ENCODE results near the gene TEX53.

The TEX53 gene

DNA sequence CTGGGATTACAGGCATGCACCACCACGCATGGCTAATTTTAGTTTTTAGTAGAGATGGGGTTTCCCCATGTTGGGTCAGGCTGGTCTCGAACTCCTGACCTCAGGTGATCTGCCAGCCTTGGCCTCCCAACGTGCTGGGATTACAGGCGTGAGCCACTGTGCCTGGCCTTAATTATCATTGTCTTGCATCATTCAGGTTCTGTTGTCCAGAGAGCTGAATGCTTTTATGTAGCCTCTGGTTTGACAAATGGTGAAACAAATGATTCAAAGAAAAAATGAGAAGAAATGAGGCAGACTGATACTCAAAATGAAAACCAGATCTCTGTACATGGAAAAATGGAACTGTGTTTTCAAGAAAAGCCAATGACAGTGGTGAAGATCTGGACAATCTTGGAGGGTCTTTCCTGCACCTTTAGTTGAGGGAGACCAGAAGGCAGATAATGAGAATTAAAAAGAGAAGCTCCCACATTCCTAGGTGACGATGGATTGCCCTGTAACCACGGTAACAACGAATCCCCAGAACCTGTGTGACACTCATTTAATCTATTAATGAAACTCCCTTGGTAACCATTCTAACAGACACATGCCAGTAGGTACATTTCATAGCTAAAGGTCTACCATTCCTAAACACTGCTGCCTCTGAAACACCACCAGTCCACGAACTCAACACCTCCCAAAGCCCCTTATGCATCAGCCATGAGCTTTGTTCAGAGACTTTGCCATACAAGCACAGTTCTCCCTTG, 22.8 kb upstream of the TEX53 start:
- no peak for DNase-seq (ENCODE audit: low read depth in 2 of 2)

DNA sequence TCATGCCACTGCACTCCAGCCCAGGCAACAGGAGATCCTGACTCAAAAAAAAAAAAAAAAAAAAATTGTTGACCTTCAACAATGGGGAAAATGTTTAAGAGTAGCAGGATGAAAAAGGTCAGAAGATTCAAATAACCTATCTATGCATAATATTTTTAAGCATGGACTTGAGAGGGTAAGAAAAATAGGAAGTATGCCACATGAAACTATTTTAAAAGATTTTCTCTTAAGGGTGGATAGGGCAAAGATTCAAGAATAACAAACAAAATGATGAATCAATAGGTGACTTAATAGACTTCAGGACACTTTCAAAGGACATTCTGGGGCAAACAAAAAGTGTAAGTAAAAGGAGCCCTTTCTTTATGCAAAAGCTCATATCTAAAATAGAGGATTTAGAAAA, 21.2 kb upstream of the TEX53 start:
- DNase-seq (ENCODE audit: low read depth in 2 of 2), result no peak

DNA sequence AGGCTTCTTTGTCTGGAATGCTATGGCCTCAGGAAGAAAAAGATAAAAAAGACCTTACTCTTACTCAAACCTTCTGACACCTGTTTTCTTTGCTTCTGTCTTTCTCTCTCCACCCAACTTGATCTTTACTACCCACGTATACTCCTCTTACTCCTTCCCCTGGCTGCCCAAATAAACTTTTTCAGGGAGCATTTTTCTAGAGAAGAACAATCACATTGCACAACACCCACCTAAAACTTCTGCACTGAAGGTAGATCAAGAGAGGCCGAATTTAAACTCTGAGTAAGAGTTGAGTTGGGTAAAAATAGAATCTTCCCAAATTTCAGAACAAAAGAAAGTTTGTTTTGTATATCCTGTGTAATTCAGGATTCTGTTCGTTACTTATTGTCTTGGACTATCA, 20.5 kb upstream of the TEX53 start:
- no peak for DNase-seq (ENCODE audit: low read depth in 2 of 2)

DNA sequence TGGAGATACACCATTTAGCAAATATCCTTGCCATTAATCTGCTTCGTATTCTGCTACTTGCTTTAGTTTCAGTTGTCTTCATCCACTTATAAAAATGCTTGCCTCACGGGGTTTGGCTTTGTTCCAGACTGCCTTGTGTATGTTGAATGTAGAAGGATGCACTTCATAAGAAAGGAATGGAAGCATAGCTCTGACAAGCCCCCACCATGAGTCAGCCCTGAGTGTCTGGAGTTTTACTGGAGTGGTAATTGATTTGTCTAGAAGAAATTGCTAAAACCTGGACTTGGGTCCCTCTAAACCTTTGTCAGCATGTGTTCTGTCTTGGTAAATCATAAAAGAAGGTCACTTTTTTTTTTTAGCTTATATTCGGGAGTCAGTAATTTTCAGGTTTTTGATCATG, 19.8 kb upstream of the TEX53 start:
- no peak for DNase-seq (ENCODE audit: low read depth in 2 of 2)

DNA sequence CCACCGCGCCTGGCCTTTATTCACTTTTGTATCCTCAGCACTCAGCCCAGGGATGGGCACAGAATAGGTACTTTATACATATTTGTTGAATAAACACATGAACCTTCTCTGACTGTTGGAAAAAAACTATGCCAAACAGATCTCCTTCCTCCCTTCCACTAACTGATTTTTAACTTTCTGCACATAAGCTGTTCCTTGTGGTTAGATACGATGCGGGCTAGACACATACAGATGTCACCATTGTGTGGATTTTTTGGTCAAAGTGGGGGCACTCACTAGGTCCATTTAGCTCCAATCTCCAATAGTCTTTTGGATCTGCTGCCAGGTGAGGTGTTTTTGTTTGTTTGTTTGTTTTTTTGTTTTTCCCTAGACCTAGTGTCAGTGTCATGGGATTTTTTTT, 19.3 kb upstream of the TEX53 start:
- DNase-seq (ENCODE audit: low read depth in 2 of 2), result no peak

DNA sequence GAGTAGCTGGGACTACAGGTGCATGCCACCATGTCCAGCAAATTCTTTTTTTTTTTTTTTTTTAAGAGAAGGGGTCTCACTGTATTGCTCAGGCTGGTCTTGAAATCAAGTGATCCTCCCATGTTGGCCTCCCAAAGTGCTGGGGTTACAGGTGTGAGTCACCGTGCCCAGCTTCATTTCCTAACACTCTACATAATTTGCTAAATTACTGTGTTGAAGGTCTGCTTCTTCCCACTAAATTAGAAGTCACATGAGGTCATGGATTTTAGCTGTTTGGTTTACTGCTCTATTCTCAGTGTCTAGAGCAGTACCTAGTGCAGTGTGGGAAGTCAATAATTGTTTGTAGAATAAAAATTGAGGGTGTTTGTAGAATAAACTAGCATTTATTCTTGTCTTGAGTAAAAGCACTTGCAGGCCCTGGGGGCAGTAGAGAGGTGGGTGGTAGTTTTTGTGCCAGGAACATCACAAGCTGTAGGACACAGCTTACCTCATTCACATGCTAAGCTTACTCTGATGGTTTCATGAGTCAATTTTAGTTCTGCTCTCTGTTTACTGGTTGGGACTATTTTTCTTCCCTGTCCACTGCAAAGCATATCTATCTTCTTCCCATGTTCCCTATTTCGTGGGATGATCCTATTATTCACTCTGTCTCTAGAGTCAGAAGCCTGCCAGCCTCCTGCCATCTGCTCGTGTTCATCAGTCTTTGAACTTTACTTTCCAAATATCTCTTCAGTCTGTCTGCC, 17.4 kb upstream of the TEX53 start:
- no peak for DNase-seq (ENCODE audit: low read depth in 2 of 2)

DNA sequence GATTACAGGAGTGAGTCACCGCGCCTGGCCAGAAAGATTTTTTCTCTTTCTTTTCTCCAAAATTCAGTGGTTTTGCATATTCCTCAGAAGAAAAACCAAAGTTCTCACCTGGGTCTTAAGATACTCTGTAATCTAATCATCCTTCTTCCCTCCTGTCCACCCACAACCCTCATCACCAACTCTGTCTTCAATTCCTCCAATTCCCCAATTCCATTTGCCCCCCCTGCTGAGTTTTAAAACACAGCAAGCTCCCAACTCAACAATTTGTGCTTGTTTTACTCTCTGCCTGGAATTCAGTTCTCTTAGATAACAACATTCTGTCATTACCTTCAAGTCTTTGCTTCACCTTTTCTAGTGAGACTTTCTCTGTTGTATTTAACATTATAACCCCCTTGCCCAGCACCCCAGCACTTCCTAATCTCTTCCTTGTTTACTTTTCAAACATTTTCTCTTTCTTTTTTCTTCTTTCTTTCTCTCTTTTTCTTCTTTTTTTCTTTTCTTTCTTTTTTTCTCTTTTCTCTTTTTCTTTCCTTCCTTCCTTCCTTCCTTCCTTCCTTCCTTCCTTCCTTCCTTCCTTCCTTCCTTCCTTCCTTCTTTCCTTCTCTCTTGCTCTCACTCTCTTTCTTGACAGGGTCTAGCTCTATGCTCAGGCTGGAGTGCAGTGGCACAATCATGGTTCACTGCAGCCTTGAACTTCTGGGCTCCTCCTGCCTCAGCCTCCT, 16.6 kb upstream of the TEX53 start:
- DNase-seq (ENCODE audit: low read depth in 2 of 2), result no peak

DNA sequence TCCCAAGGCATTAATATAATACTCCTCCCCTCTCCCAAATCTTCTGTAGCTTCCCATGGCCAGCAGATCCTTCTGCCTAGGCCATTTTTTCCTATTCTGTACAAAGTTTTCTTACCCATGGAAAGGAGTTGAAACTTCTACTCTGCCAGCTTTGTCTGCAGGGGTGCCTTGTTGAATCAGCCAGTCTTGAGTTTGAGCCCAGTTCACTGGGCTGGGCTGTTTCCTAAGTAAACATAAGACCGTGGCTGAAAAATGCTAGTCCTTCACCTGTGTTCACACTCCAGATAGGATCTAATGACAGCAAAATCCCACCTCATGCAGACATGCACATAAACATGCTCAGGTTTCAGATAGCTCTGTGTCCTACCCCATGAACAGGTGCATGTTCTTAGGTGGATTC, 14.0 kb upstream of the TEX53 start:
- no peak for DNase-seq (ENCODE audit: low read depth in 2 of 2)

DNA sequence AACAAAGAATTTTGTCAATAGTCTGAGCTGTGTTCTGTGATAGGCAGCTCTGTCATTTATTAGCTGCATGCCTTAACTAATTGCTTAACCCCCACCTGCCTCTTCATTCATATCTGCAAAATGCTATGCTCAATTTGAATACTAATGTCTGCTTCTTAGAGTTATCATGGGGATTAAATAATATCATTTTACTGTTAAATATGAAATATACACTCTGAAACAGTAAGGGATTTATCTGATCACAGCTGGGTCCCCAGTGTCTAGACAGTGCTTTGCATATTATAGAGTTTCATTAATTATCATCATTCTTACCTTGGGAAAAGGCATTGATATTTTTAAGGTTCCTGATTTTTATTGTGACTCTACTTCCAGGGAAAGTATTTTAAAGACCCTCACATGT, 12.4 kb upstream of the TEX53 start:
- DNase-seq (ENCODE audit: low read depth in 2 of 2), result no peak

DNA sequence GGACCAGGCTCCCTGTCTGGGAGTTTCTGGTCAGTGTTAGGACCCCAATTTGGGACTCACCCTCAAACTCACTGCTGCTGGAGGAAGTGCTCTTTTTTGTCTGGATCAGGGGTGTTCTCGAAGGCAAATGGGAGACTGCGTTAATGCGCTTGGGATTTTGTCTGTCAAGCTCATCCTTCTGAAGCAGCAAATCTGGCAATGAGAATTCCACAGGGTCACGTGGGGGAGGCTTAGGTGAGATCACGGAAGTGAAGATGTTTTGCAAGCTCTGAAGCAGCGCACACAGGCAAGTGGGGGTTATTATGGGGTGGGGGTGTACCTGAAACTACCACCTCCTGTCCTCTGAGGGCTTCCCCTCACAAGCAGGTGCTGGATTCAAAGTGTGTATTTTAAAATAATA, 10.5 kb upstream of the TEX53 start:
- DNase-seq (ENCODE audit: low read depth in 2 of 2), result no peak

DNA sequence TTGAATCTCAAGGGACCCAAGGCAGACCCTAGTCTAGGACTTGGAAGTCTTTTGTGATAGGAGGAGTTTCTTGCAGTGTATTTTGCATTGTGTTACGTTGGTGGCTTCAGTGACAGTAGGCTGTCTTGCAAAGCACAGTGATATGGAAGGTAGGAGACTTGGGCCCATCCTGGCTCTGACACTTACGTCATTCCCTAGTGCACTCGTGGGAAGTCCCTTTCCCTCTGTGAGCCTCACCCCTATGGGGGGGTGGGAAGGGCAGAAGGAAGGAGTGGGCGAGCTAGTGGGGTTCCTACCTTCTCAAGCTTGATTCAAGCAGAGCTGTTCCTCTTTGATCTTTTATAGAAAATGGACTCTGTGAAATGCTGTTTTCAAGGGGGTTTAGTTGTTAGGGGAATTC, 9.2 kb upstream of the TEX53 start:
- no peak for DNase-seq (ENCODE audit: low read depth in 2 of 2)

DNA sequence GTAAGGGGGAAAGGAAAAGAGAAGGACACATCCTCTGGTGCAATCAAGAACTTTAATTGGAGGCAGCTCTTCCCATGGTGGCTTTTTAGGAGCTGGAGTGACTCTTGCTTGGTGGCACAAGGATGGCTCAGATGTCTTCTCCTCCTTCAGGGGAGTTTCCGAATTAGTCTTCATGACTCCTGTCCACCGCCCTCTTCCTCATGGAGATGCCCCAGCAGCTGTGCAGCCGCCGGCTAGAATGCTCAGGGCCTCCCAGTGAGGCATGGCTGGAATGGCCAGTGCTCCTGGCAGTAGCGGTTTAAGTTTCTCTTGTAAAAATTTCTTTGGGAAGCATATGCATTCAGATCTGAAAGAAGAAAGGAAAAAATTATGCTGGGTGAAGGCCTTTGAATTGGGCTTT, 8.8 kb upstream of the TEX53 start:
- no peak for DNase-seq (ENCODE audit: low read depth in 2 of 2)

DNA sequence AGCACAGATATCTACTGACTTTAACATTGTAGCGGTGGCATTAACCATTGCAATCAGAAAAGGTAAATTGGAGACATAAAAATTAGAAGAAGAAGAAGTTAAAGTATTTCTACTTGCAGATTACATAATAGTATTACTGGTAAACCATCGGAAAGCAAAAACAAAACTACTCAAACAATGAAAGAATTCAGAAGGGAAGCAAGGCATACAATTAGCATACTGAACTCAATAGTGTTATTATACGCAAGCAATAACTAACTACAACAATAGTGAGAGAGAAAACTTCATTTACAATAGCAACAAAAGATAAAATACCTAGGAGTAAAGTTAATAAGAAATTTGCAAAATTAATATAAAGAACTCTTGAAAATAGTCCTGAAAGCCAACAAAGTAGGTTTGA, 6.6 kb upstream of the TEX53 start:
- no peak for DNase-seq (ENCODE audit: low read depth in 2 of 2)

DNA sequence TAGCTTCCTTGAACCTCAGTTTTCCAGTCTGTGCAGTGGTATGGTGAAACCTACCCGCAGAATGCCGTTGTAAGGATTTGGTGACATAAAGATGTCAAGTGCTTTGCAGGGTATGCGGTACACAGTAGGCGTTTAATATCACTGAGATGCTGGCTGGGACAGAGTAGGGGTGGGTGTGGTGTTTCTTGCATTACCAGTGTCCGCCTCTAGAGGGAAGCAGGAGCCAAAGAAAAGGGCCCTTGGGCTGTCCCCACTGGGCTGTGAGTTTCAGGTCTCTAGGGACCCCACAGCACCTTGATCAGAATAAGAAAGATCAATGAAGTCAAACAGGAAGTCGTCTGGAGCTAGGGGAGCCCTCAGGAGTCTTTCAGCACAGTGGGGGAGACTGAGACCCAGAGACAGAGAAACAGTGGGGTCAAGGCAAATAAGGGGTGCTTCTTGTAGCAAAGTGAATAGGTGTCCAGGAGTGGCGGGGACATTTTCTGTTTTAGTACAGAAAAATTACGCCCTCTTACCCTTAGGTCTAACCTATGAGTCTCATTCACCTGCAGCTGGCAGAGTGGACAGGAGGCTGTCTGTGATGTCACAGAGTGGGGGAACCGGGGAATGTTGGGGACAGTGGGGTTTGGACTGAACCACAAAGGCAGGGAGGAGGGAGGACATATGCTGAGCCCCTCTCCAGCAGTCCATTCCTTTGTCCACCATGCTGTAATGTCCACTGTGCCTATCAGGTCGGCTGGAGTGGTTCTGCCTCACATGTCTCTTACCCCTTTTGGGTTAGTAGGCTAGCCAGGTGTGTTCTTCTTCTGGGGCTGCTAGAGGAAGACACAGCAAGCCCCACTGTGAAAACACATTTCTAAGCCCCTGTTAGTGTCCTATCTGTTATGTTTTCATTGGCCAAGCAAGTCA, 4.7 kb upstream of the TEX53 start:
- peak; percentile 31 to 44 for DNase-seq (ENCODE audit: low read depth in 2 of 2)

DNA sequence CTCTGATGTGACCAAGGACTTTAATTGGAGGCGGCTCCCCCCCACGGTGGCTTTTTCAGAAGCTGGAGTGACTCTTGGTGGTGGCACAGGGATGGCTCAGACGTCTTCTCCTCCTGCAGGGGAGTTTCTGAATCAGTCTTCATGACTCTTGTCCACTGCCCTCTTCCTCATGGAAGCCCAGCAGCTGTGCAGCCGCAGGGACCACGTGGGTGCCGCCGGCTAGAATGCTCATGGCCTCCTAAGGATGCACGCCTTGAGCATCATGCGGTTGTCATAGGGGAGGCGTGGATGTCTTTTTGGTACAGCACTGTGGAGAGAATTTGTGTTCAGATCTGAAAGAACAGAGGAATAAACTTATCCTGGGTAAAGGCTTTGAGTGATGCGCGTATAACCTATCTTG, 1.3 kb downstream of the TEX53 start:
- no peak for DNase-seq (ENCODE audit: low read depth in 2 of 2)

DNA sequence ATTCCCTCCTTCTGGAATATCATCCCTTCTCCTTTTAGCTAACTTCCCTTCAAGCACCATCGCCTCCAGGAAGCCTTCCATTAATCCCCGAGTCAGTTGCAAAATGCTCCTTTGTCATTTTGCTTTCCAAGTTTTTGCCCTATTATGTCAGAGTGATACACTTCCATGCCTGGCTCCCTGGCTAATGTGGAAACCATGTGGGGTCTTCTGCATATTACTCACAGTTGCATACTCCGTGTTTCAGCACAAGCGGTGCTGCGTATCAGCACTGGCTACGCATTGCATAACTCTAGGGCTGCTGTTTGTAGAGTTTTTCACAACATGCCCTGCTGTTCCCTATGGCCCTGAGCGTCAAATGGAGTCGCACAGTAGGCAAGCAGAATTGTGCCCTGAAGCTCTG, 1.9 kb downstream of the TEX53 start:
- DNase-seq (ENCODE audit: low read depth in 2 of 2), result no peak

DNA sequence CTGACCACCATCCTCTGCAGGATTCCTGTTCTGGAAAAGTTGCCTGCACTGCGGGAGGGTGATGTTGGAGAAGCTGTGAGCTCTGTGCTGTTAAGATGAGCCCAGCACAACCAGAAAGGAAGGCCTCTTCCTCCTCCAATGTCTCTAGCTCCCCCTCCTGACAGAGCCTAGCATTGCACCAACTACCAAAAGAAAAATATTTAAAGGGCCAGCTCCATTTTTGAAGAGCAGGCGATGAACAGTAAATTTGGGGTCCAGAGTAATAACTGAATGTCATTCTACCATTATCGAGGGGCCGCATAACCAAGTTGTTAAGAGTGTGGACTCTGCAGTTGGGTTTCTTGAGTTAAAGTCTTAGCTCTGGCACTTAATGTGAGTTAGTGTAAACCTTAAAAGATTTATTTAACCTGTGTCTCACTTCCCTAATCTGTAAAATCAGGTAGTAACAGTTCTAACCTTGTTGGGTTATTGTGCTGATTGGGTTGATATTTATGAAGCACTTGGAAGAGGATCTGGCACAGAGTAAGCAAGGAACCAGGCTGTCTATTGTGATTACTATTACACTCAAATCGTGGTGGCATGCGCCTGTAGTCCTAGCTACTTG, 3.9 kb downstream of the TEX53 start:
- peak; percentile 56 to 59 for DNase-seq (ENCODE audit: low read depth in 2 of 2)

DNA sequence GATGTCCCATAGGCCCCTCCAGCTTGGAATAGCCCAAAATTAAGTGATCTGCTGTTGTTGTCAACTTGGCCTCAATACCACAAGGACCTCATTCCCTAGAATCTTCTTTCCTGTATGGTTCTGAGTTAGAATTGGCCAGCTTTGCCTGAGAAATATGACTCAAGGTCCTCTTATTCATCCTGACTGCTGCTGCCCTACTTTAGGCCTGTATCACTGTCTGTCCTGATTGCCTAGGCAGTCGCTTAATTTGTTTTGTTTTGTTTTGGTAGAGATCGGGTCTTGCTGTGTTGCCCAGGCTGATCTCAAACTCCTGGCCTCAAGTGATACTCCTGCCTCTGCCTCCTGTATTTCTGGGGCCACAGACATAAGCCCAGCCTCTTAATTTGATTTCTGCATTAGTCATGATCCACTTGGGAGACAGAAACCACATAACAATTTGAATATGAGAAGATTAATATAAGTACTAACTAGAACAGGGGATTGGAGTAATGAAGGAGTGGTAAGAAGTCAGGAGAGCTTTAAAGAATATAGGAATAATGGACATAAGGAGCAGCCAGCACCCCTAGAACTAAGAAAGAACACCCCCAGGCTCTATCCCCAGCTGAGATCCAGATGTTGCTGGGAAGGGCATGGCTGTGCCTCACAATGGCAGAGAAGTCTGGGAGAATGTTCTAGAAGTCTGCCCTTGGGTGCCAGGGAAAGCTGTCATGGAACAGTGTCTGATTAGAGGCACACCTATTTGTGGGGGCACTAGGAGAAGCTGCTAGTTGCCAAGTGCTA, 4.6 kb downstream of the TEX53 start:
- DNase-seq (ENCODE audit: low read depth in 2 of 2), result no peak

DNA sequence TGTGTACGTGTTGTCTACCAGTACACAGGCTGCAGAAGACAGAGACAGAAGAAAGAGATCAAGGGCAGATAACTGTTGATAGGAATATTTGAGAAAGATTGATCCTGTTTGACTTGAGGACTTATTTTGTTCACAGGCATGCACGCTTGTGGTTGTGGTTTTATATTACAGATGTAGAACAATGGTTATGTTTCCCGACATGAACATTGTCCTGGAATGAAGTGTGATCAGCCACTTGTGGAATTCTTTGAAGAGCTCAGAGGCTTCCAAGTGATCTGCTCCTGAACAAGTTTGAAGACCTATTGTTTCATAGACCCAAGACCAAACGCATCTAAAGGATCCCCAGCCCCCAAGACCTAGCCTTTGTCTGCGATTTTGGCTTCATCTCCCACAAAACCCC, 13.7 kb downstream of the TEX53 start:
- no peak for DNase-seq (ENCODE audit: low read depth in 2 of 2)

DNA sequence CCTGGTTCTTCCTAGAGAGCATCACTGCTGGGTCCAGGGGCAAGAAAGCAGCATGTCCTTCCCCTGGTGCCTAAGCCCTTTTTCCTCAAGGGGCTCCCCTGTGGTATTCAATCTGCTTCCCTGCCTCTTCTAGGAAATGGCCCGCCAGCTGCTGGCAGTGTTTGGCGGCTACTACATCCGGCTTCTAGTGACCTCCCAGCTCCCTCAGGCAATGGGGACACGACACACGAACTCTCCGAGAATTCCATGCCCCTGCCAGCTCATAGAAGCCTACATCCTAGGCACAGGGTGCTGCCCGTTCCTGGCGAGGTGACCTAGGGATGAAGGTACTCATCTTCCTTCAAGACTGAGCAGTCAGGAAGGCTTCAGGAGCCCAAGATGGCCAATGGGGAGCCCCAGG, 14.6 kb downstream of the TEX53 start:
- no peak for DNase-seq (ENCODE audit: low read depth in 2 of 2)

DNA sequence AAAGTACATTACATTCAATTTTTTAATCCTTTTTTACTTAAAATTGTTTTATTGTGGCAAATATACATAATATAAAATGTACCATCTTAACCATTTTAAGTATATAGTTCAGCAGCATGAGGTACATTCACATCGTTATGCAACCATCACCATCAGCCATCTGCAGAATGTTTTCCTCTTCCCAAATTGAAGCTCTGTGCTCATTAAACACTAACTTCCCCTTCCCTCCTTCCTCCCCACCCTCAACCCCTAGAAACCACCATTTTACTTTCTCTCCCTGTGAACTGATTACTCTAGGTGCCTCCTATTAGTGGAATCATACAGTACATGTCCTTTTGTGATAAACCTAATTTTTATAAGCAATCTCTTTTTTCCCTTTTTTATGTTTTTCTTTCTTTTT, 15.6 kb downstream of the TEX53 start:
- no peak for DNase-seq (ENCODE audit: low read depth in 2 of 2)
